Adrenal gland (tissue), 5 donors: ENCODE measurements around the gene ALDH1A1.

ENCODE experiments used
- POLR2A ChIP-seq, 2 donors: fragments of 450-650 bp; IDR thresholded peaks; one replicate each; pipeline ENCODE4 v1.6.1; 2017; ENCODE audit warnings: antibody characterized with exemption in 2 of 2, mild to moderate bottlenecking in 2 of 2, moderate library complexity in 1 of 2
- TF ChIP-seq, protein P1 (sequence below), 6 experiments: fragments of 450-650 bp in 4 of 6; fragments of 200-600 bp in 2 of 6; sonication (generic) in 1 of 6; IDR thresholded peaks; 1 replicate in 5 of 6; 2 replicates in 1 of 6; pipeline versions ENCODE4 v1.5.1 to v1.8.0; 2016 to 2021; ENCODE audit warnings: antibody characterized with exemption in 6 of 6, mild to moderate bottlenecking in 2 of 6, moderate library complexity in 1 of 6
- donor health status: DM: no; HTN: no; CAD: no.

DNA sequence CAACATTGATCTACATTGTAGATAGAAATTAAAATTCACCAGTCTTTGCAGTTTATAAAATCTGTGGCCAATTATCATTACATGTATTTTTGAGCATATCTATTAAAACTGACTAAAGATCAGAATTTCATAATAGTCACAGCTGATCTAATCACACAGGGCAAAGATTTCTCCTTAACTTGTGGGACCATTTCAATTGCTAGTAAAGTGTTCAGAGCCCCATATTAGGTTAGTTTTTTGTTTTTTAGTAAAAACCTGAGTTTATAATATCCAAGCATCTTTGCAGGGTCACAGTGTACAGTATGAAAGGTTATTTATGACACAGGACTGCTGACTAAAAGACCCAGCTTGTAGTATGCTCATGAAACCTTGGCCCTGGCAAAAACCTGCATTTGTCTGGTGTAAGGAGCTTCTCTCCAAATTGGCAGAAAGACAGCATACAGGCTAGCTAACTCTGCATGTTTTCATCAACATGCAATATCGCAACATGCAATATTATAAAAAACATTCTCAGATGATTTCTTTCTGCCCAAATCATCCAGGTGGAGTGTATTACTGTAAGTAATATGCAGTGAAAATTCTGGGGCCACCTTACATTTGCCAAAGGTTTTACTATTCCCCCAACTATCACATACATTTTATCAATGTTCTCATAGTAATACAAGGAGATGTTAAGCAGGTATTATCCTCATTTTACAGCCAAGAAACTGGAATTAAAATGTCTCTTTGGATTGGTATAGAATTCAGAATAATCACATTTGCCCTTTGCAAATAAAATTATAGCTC, 37.7 kb upstream of the ALDH1A1 start:
- TF ChIP-seq, protein P1, sequence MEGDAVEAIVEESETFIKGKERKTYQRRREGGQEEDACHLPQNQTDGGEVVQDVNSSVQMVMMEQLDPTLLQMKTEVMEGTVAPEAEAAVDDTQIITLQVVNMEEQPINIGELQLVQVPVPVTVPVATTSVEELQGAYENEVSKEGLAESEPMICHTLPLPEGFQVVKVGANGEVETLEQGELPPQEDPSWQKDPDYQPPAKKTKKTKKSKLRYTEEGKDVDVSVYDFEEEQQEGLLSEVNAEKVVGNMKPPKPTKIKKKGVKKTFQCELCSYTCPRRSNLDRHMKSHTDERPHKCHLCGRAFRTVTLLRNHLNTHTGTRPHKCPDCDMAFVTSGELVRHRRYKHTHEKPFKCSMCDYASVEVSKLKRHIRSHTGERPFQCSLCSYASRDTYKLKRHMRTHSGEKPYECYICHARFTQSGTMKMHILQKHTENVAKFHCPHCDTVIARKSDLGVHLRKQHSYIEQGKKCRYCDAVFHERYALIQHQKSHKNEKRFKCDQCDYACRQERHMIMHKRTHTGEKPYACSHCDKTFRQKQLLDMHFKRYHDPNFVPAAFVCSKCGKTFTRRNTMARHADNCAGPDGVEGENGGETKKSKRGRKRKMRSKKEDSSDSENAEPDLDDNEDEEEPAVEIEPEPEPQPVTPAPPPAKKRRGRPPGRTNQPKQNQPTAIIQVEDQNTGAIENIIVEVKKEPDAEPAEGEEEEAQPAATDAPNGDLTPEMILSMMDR (IDR thresholded peaks at IDR 0.05): no peak
- TF ChIP-seq POLR2A (IDR thresholded peaks at IDR 0.05): no peak
